ENCODE results near the gene HAPLN2. TPM values are rescaled to one million over a fixed set of nuclear protein-coding genes. Genes with fewer than 3 reads are reported as not detected.

The HAPLN2 gene
- total and polyA plus RNA-seq, 2 donors (not counting 1 experiment from before 2014, with no cell fraction given): 0.13 TPM; not detected in 1

DNA sequence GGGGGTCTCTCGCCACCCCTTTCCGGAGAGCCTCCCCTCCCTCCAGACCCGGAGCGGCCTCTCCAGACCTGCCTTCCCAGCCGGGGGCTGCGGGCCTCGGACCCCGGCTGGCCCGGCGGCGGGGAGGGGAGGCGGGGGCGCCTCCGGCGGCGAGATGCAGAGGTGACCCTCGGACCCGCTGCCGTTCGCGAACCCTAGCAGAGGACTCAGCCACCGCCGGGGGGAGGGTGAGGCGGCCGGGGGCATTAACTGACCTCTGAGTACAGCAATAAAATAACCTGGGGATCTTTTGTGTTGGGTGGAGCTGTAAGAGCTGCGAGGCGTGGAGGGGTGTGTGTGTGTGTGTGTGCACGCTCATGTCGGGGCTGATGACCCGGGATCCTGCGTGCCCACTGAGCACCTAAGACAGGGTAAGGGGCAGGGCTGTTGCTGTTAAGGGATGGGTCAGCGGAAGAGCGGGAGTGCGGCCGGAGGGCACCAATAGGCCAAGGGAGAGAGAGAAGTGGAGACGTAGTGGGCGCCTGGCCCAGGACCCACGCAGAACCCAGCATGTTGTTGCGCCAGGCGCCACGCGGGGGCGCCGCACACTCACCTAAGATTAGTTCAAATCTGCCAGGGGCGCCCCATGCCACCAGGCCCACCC lies 6.3 kb downstream of the HAPLN2 start:
- Histone ChIP-seq H3K27me3 (replicated peaks in 1 of 4; ENCODE audit: control extremely low read depth in 1 of 4, control insufficient read depth in 3 of 4, insufficient read depth in 4 of 4, low read length in 3 of 4) (peaks cover 2 to 66% (median 27%) of the 10 kb centered on the region in 4 experiments), H3K4me2 (replicated peaks; ENCODE audit: low read depth, low read length, poor library complexity, severe bottlenecking) (peak overlapping the region; percentile 83), H3K4me1 (ENCODE audit: control insufficient read depth in 2 of 2, insufficient read depth in 2 of 2, low read length in 2 of 2) (peaks cover 22 to 26% of the 10 kb centered on the region in 2 donors), H3K36me3 (replicated peaks in 1 of 2; ENCODE audit: control extremely low read depth in 1 of 2, control insufficient read depth in 1 of 2, extremely low read depth in 1 of 2, insufficient read depth in 2 of 2, low read length in 1 of 2) (no peaks in the 10 kb centered on the region), H3K9me3 (ENCODE audit: control extremely low read depth in 1 of 3, control insufficient read depth in 2 of 3, insufficient read depth in 1 of 3, low read length in 2 of 3) (peaks cover 0 to 6% (median 4%) of the 10 kb centered on the region in 3 donors), H3K79me2 (ENCODE audit: control insufficient read depth, insufficient read depth, low read length) (no peaks in the 10 kb centered on the region), H2AFZ (ENCODE audit: insufficient read depth, low read depth, low read length, poor library complexity, severe bottlenecking) (peak overlapping the region; percentile 71), H3K9ac (ENCODE audit: low read length) (peak overlapping the region; percentile 54), H4K20me1 (ENCODE audit: control insufficient read depth, insufficient read depth, low read length, poor library complexity, severe bottlenecking) (no peaks in the 10 kb centered on the region), H3K27ac (ENCODE audit: low read length in 2 of 2) (no peak overlapping the region), H3K4me3 (ENCODE audit: control extremely low read depth in 1 of 5, extremely low read depth in 1 of 5, insufficient read depth in 1 of 5, low read depth in 2 of 5, low read length in 4 of 5) (peak overlapping the region in 4 of 5 experiments; percentile 19 to 50 (median 47))
- no peaks in the 10 kb centered on the region for H3K9me3 Mint-ChIP-seq (ENCODE audit: insufficient read depth)
- peaks cover 15% of the 10 kb centered on the region for H3K4me1 Mint-ChIP-seq
- ATAC-seq (ENCODE audit: low read depth) (peak; percentile 75), DNase-seq (peak; percentile 86)
- H3K27ac Mint-ChIP-seq: peak overlapping the region; percentile 2
- CTCF ChIA-PET: interaction anchor here (0.7 to 12.9 kb wide), 17 partner anchors 8 to 240 kb away, joined by 3 to 173 read pairs (median 6); partner anchors contain the start of genes BCAN, MRPL24, NAXE and NES
- peaks cover 49% of the 10 kb centered on the region for H3K27me3 Mint-ChIP-seq
- intact Hi-C loops (cut with micrococcal nuclease): loop anchor here (1.0 to 2.0 kb wide), 4 partner anchors 32 to 265 kb away; no protein-coding TSS in a partner anchor
- TF ChIP-seq, protein P1, sequence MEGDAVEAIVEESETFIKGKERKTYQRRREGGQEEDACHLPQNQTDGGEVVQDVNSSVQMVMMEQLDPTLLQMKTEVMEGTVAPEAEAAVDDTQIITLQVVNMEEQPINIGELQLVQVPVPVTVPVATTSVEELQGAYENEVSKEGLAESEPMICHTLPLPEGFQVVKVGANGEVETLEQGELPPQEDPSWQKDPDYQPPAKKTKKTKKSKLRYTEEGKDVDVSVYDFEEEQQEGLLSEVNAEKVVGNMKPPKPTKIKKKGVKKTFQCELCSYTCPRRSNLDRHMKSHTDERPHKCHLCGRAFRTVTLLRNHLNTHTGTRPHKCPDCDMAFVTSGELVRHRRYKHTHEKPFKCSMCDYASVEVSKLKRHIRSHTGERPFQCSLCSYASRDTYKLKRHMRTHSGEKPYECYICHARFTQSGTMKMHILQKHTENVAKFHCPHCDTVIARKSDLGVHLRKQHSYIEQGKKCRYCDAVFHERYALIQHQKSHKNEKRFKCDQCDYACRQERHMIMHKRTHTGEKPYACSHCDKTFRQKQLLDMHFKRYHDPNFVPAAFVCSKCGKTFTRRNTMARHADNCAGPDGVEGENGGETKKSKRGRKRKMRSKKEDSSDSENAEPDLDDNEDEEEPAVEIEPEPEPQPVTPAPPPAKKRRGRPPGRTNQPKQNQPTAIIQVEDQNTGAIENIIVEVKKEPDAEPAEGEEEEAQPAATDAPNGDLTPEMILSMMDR (IDR thresholded peaks at IDR 0.05): peak; percentile 91
- peak; percentile 99 for TF ChIP-seq EZH2 (IDR thresholded peaks at IDR 0.05; ENCODE audit: borderline replicate concordance, insufficient read depth, low read depth, low read length, poor library complexity, severe bottlenecking)
- WGBS (ENCODE audit: insufficient coverage): 3% methylated on average over 42 of the region's 45 CpGs
- peak overlapping the region; percentile 84 for H3K4me3 Mint-ChIP-seq
- POLR2A ChIA-PET: interaction anchor here (0.6 kb wide), 1 partner anchor 125 kb away, joined by 5 read pairs; the partner anchor contains the start of gene MEF2D

DNA sequence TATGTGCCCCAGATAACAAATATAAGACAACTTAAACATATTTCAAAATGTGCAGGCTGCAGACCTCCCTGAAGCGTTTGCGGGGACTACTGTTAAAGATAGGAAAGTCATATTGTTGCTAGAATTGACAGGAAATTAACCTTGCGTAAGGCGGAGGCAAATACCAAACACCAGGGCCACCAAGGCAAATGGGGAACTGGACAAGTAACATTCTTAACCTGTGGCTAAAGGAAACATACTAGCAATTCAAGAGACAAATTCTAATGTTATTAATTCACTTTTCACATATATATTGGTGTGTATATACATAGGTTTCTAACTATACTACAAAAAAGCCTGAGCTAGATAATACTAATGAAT lies 6.8 kb downstream of the HAPLN2 start:
- POLR2A ChIA-PET: interaction anchor here (0.6 kb wide), 1 partner anchor 126 kb away, joined by 5 read pairs; the partner anchor contains the start of gene MEF2D
- CTCF ChIA-PET: interaction anchor here (0.6 to 12.9 kb wide), 21 partner anchors 9 to 962 kb away, joined by 3 to 173 read pairs (median 7); partner anchors contain the start of genes BCAN, CRABP2, MEF2D and MRPL24
- WGBS (ENCODE audit: insufficient coverage): no CpG with 5 or more reads among the region's 4 CpGs
- no peak overlapping the region for H3K4me3 ChIP-seq (ENCODE audit: control extremely low read depth in 1 of 5, extremely low read depth in 1 of 5, insufficient read depth in 1 of 5, low read depth in 2 of 5, low read length in 4 of 5)
- ATAC-seq (ENCODE audit: low read depth): no peak
- H3K9me3 ChIP-seq (ENCODE audit: control extremely low read depth in 1 of 3, control insufficient read depth in 2 of 3, insufficient read depth in 1 of 3, low read length in 2 of 3): peaks cover 0 to 6% (median 4%) of the 10 kb centered on the region in 3 donors
- no peaks in the 10 kb centered on the region for H3K79me2 ChIP-seq (ENCODE audit: control insufficient read depth, insufficient read depth, low read length)
- H3K27me3 ChIP-seq (replicated peaks in 1 of 4; ENCODE audit: control extremely low read depth in 1 of 4, control insufficient read depth in 3 of 4, insufficient read depth in 4 of 4, low read length in 3 of 4): peaks cover 2 to 64% (median 26%) of the 10 kb centered on the region in 4 experiments
- peak overlapping the region; percentile 71 for H2AFZ ChIP-seq (ENCODE audit: insufficient read depth, low read depth, low read length, poor library complexity, severe bottlenecking)
- H3K27ac Mint-ChIP-seq: peak overlapping the region; percentile 2
- H3K4me1 Mint-ChIP-seq: peaks cover 15% of the 10 kb centered on the region
- no peak overlapping the region for H3K27ac ChIP-seq (ENCODE audit: low read length in 2 of 2)
- no peak for DNase-seq
- H3K9me3 Mint-ChIP-seq (ENCODE audit: insufficient read depth): no peaks in the 10 kb centered on the region
- peak overlapping the region; percentile 84 for H3K4me3 Mint-ChIP-seq
- no peaks in the 10 kb centered on the region for H4K20me1 ChIP-seq (ENCODE audit: control insufficient read depth, insufficient read depth, low read length, poor library complexity, severe bottlenecking)
- H3K4me2 ChIP-seq (replicated peaks; ENCODE audit: low read depth, low read length, poor library complexity, severe bottlenecking): peak overlapping the region; percentile 83
- H3K9ac ChIP-seq (ENCODE audit: low read length): peak overlapping the region; percentile 54
- no peak for TF ChIP-seq EZH2 (IDR thresholded peaks at IDR 0.05; ENCODE audit: borderline replicate concordance, insufficient read depth, low read depth, low read length, poor library complexity, severe bottlenecking)
- TF ChIP-seq, protein P1 (IDR thresholded peaks at IDR 0.05): peak; percentile 53
- peaks cover 22 to 26% of the 10 kb centered on the region in 2 donors for H3K4me1 ChIP-seq (ENCODE audit: control insufficient read depth in 2 of 2, insufficient read depth in 2 of 2, low read length in 2 of 2)
- intact Hi-C loops (cut with micrococcal nuclease): loop anchor here (1.0 to 2.0 kb wide), 2 partner anchors 52 to 99 kb away; no protein-coding TSS in a partner anchor
- H3K27me3 Mint-ChIP-seq: peaks cover 51% of the 10 kb centered on the region
- H3K36me3 ChIP-seq (replicated peaks in 1 of 2; ENCODE audit: control extremely low read depth in 1 of 2, control insufficient read depth in 1 of 2, extremely low read depth in 1 of 2, insufficient read depth in 2 of 2, low read length in 1 of 2): no peaks in the 10 kb centered on the region

Measured in B cell (primary cell).